H9 (cell line): ENCODE data around the gene RAB9A. TPM values are rescaled to one million over a fixed set of nuclear protein-coding genes. Genes with fewer than 3 reads are reported as not detected.

Source experiments
- DNase-seq: peaks from one replicate; pipeline ENCODE4 v3.0.0-alpha.2; 2017
- H2AFZ ChIP-seq: one replicate; pipeline ENCODE4 v1.6.1; 2013; ENCODE audit warnings: mild to moderate bottlenecking, low read length, control low read depth, moderate library complexity
- H2AK5ac ChIP-seq: 2 replicates; pipeline ENCODE4 v1.6.1; 2013; ENCODE audit warnings: low read length, control low read depth, mixed read lengths; ENCODE audit not compliant: insufficient read length
- H2BK120ac ChIP-seq: one replicate; pipeline ENCODE4 v1.6.1; 2013; ENCODE audit warnings: low read depth, mild to moderate bottlenecking, low read length, control low read depth, inconsistent platforms; ENCODE audit not compliant: poor library complexity, severe bottlenecking
- H2BK12ac ChIP-seq: 2 replicates; pipeline ENCODE4 v1.6.1; 2013; ENCODE audit warnings: low read length, control low read depth, mixed read lengths, low read depth; ENCODE audit not compliant: insufficient read length
- H2BK15ac ChIP-seq: 2 replicates; pipeline ENCODE4 v1.6.1; 2013; ENCODE audit warnings: low read depth, low read length, control low read depth
- H2BK20ac ChIP-seq: one replicate; pipeline ENCODE4 v1.6.1; 2013; ENCODE audit warnings: low read depth, mild to moderate bottlenecking, low read length, control low read depth, inconsistent platforms; ENCODE audit not compliant: poor library complexity, severe bottlenecking
- H2BK5ac ChIP-seq: 2 replicates; pipeline ENCODE4 v1.6.1; 2013; ENCODE audit warnings: low read length, control low read depth, mixed read lengths; ENCODE audit not compliant: insufficient read length
- H3K14ac ChIP-seq: 2 replicates; pipeline ENCODE4 v1.6.1; 2013; ENCODE audit warnings: low read length, control low read depth; ENCODE audit not compliant: insufficient read depth
- H3K18ac ChIP-seq: 2 replicates; pipeline ENCODE4 v1.6.1; 2013; ENCODE audit warnings: low read depth, mild to moderate bottlenecking, mixed read lengths, low read length, control low read depth; ENCODE audit not compliant: insufficient read length
- H3K23ac ChIP-seq: 2 replicates; pipeline ENCODE4 v1.6.1; 2013; ENCODE audit warnings: low read length, control low read depth, mixed read lengths, low read depth; ENCODE audit not compliant: insufficient read length
- H3K23me2 ChIP-seq: 2 replicates; pipeline ENCODE4 v1.6.1; 2013; ENCODE audit warnings: low read depth, mild to moderate bottlenecking, mixed read lengths, low read length, control low read depth; ENCODE audit not compliant: insufficient read length, poor library complexity, severe bottlenecking
- H3K27ac ChIP-seq: 2 replicates; pipeline ENCODE4 v1.5.1; 2013; ENCODE audit warnings: low read length, control low read depth, mixed read lengths, low read depth; ENCODE audit not compliant: insufficient read length
- H3K27me3 ChIP-seq: 2 replicates; pipeline ENCODE4 v1.6.1; 2013; ENCODE audit warnings: low read length, control low read depth, inconsistent platforms; ENCODE audit not compliant: insufficient read depth
- H3K4ac ChIP-seq: 2 replicates; pipeline ENCODE4 v1.6.1; 2013; ENCODE audit warnings: low read depth, mild to moderate bottlenecking, control low read depth, inconsistent platforms, low read length, moderate library complexity
- H3K4me1 ChIP-seq: 2 replicates; pipeline ENCODE4 v1.6.1; 2013; ENCODE audit warnings: low read length, control low read depth, inconsistent platforms; ENCODE audit not compliant: insufficient read depth
- H3K4me2 ChIP-seq: 2 replicates; pipeline ENCODE4 v1.6.1; 2013; ENCODE audit warnings: low read length, control low read depth, mixed read lengths; ENCODE audit not compliant: insufficient read length, insufficient read depth
- H3K56ac ChIP-seq: 2 replicates; pipeline ENCODE4 v1.6.1; 2013; ENCODE audit warnings: low read depth, mild to moderate bottlenecking, mixed read lengths, low read length, control low read depth; ENCODE audit not compliant: insufficient read length
- H3K79me1 ChIP-seq: 2 replicates; pipeline ENCODE4 v1.6.1; 2013; ENCODE audit warnings: low read depth, mild to moderate bottlenecking, moderate library complexity, low read length, control low read depth, inconsistent platforms; ENCODE audit not compliant: insufficient read depth, poor library complexity, severe bottlenecking
- H3K79me2 ChIP-seq: 2 replicates; pipeline ENCODE4 v1.6.1; 2013; ENCODE audit warnings: low read length, control low read depth, inconsistent platforms; ENCODE audit not compliant: insufficient read depth
- H3K9ac ChIP-seq: 2 replicates; pipeline ENCODE4 v1.6.1; 2013; ENCODE audit warnings: low read length, control low read depth, mixed read lengths; ENCODE audit not compliant: insufficient read length; ENCODE audit errors: extremely low read depth
- H3K9me3 ChIP-seq: one replicate; pipeline ENCODE4 v1.6.1; 2013; ENCODE audit warnings: low read depth, low read length, inconsistent platforms; ENCODE audit not compliant: control insufficient read depth
- H3T11ph ChIP-seq: one replicate; pipeline ENCODE4 v1.6.1; 2013; ENCODE audit warnings: mild to moderate bottlenecking, low read length, control low read depth, inconsistent platforms
- H4K20me1 ChIP-seq: one replicate; pipeline ENCODE4 v1.6.1; 2013; ENCODE audit not compliant: control insufficient read depth, insufficient read length, insufficient read depth
- H4K5ac ChIP-seq: 2 replicates; pipeline ENCODE4 v1.6.1; 2013; ENCODE audit warnings: low read depth, mild to moderate bottlenecking, mixed read lengths, low read length, control low read depth; ENCODE audit not compliant: insufficient read length
- H4K8ac ChIP-seq: replicated peaks from 2 replicates; pipeline ENCODE4 v1.6.1; 2013; ENCODE audit warnings: low read length, control low read depth, mixed read lengths, low read depth; ENCODE audit not compliant: insufficient read length
- H4K91ac ChIP-seq: 2 replicates; pipeline ENCODE4 v1.6.1; 2013; ENCODE audit warnings: low read depth, mild to moderate bottlenecking, moderate library complexity, mixed read lengths, low read length, control low read depth; ENCODE audit not compliant: insufficient read length
- H3K27ac Mint-ChIP-seq, 3 experiments: 2 replicates in 2 of 3; 3 replicates in 1 of 3; pipeline ENCODE4 v1.8.0; 2020 to 2021; ENCODE audit warnings: mixed read lengths in 3 of 3, mild to moderate bottlenecking in 1 of 3, moderate library complexity in 1 of 3
- H3K27me3 Mint-ChIP-seq: 2 replicates; pipeline ENCODE4 v1.8.0; 2021; ENCODE audit warnings: low read depth, mild to moderate bottlenecking, moderate library complexity, mixed read lengths
- H3K36me3 Mint-ChIP-seq, 3 experiments: 2 replicates in 2 of 3; 3 replicates in 1 of 3; pipeline ENCODE4 v1.8.0; 2020 to 2021; ENCODE audit warnings: low read depth in 3 of 3, mixed read lengths in 3 of 3; ENCODE audit not compliant: insufficient read depth in 1 of 3
- H3K4me1 Mint-ChIP-seq, 2 experiments: 2 replicates each; pipeline ENCODE4 v1.8.0; 2020; ENCODE audit warnings: mixed read lengths in 2 of 2
- H3K4me3 Mint-ChIP-seq, 2 experiments: 2 replicates in 1 of 2; 3 replicates in 1 of 2; pipeline ENCODE4 v1.8.0; 2020 to 2021; ENCODE audit warnings: mild to moderate bottlenecking in 2 of 2, mixed read lengths in 2 of 2, moderate library complexity in 1 of 2
- H3K9me3 Mint-ChIP-seq, 2 experiments: 2 replicates in 1 of 2; 3 replicates in 1 of 2; pipeline ENCODE4 v1.8.0; 2020; ENCODE audit warnings: mild to moderate bottlenecking in 2 of 2, mixed read lengths in 2 of 2, moderate library complexity in 1 of 2
- CTCF ChIP-seq: fragments of 200-600 bp; sonication (generic); conservative IDR thresholded peaks from 3 replicates; pipeline ENCODE4 v1.8.0; 2021; ENCODE audit warnings: antibody characterized with exemption, mild to moderate bottlenecking
- WGBS: extraction: QIAGEN DNeasy Blood & Tissue Kit; methylation state at CpG from one replicate; pipeline ENCODE4 v1.1.7; 2013; ENCODE audit warnings: missing lambda C conversion rate, low lambda C conversion rate, mixed read lengths; ENCODE audit not compliant: insufficient read length; ENCODE audit errors: extremely low coverage; 5-methylcytosine and 5-hydroxymethylcytosine counted together
- total RNA-seq: library from RNA; stranded (reverse); gene quantifications from 2 replicates; pipeline ENCODE4 v1.2.1, GENCODE V29; 2021

RAB9A gene
- total RNA-seq, 1 experiment from 2014 or later = 21.3 TPM

- no peaks in the 10 kb centered on the region for H3K79me1 ChIP-seq
- peaks cover 0 to 58% (median 29%) of the 10 kb centered on the region in 3 experiments; a peak in 5 of 7 replicates for H3K36me3 Mint-ChIP-seq
- no peak overlapping the region for H2AK5ac ChIP-seq
- TF ChIP-seq CTCF = no peak
- no peak overlapping the region for H3K18ac ChIP-seq
- H3K9me3 Mint-ChIP-seq = peaks cover 9 to 38% of the 10 kb centered on the region in 2 experiments
- no peaks in the 10 kb centered on the region for H3K4me1 ChIP-seq
- H2BK120ac ChIP-seq = no peak overlapping the region
- peak overlapping the region; percentile 23 for H3K9ac ChIP-seq
- no peak overlapping the region for H3K4ac ChIP-seq
- H3T11ph ChIP-seq = no peak overlapping the region
- H3K27ac ChIP-seq = no peak overlapping the region
- no peak overlapping the region for H4K8ac ChIP-seq
- H3K23me2 ChIP-seq = no peaks in the 10 kb centered on the region
- no peak overlapping the region for H2BK5ac ChIP-seq
- no peak overlapping the region for H4K5ac ChIP-seq
- no peaks in the 10 kb centered on the region for H3K9me3 ChIP-seq
- H2BK12ac ChIP-seq = no peak overlapping the region
- no peak overlapping the region for H3K23ac ChIP-seq
- H3K56ac ChIP-seq = no peak overlapping the region
- no peaks in the 10 kb centered on the region; the same call in 1 of the 2 replicates for H3K27me3 Mint-ChIP-seq
- no peak overlapping the region for H3K4me2 ChIP-seq
- H3K79me2 ChIP-seq = no peaks in the 10 kb centered on the region
- H3K27ac Mint-ChIP-seq = peak overlapping the region in 2 of 3 experiments; percentile 35 to 63; a peak in 4 of 7 replicates
- H3K4me3 Mint-ChIP-seq = no peak overlapping the region
- WGBS = no CpG with 5 or more reads among the region's 13 CpGs
- H2BK20ac ChIP-seq = no peak overlapping the region
- H3K4me1 Mint-ChIP-seq = peaks cover 3 to 14% of the 10 kb centered on the region in 2 experiments; a peak in 2 of 4 replicates
- no peak overlapping the region for H2AFZ ChIP-seq
- no peaks in the 10 kb centered on the region for H4K20me1 ChIP-seq
- no peak overlapping the region for H3K14ac ChIP-seq
- no peak overlapping the region for H4K91ac ChIP-seq
- no peak overlapping the region for H2BK15ac ChIP-seq
- H3K27me3 ChIP-seq = no peaks in the 10 kb centered on the region
- DNase-seq = no peak
Observed at GRCh38 chrX:13742397-13743176, 53.7 kb downstream of the RAB9A start.
